ENCODE results near the gene RAB20. TPM values are rescaled to one million over a fixed set of nuclear protein-coding genes. Genes with fewer than 3 reads are reported as not detected.

Gene RAB20
- polyA plus RNA-seq, 4 donors: 24.2 to 63.0 (median 47.8) TPM

DNA sequence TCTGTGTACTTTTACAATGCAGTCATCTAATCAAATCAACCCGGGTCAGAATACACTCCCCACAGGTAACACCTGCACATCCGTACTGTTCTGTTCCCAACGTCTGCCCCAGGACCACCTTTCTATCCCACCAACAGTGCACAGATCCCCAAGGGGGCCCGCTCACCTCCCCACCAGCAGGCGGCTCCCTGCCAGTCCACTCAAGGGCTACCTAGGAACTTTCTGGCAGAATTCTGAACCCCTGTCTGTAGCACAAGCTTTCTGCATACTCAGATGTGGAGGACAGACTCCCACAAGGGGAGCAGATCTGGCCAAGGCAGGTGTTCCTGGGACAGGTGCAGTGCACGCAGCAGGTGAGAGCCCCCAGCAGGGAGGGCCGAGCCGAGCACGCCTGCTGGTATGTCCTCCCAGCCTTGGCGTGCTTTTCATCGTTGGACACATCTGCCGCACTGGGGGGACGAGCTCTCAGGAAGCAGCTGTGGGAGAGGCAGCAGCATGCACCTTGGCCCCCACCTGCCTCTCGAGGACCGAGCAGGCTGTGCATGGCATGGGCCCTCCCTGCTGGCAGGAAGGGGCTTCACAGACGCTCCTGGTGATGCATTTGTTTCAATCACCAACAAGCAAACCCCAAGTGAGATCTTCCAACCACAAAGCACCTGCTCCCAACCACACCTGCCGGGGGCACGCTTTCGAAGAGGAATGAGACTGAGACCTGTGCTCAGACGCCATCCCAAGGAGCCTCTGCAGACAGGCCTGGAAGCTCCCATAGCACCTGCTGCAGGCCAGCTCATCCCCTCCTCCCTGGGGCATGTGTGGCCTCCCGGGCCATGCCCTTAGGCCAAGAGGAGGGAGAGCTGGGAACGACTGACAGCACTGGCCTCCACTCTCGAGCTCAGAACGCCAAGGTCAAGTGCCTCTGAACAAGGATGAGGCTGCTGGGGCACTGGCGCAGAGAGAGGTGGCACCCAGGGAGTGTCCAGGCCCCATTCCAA is 35.9 kb downstream of the RAB20 start:
- no peak overlapping the region for H3K4me3 ChIP-seq (ENCODE audit: low read depth in 1 of 3, low read length in 3 of 3)

DNA sequence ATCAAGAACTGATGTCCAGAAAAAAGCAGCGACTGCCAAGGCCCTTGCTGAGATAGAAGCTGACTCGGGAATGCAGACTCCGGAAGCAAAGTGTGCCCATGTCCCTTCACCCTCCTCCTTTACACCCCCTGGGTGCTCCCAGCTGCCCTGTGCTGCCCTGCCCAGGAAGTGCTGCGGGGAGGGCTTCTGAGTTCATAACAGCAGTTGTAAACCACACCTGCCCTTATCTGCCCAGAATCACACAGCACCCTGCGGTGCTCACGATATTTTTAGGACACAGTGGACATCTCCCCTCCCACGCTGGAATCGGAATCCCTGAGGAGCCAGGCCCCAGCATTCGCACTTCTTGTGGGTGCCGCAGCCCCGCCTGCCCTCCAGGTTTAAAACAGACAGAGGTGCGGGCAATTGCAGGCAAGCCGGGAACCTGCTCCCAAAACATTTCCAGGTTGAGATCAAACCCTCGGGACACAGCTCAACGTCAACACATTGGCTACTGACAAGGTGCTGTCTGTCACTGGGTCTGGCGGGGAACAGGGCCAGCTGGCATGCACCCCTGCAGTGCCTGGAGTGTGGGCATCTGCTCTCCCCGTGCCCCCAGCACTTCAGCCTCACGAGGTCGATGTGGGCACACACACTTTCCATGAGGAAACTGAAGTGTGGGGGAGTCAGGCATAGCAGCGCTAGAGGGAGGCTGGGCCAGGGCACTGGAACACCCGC is 36.8 kb downstream of the RAB20 start:
- WGBS, 3 donors: 12 to 43% (median 18%) methylated on average over 21 of the region's 21 CpGs
- Histone ChIP-seq H3K9me3 (ENCODE audit: control insufficient read depth in 2 of 2, insufficient read depth in 1 of 2, low read depth in 1 of 2, low read length in 1 of 2) (no peaks in the 10 kb centered on the region), H3K4me1 (ENCODE audit: control insufficient read depth in 3 of 3, insufficient read depth in 2 of 3, low read depth in 1 of 3, low read length in 2 of 3) (peaks cover 23 to 70% (median 31%) of the 10 kb centered on the region in 3 donors), H3K27ac (ENCODE audit: low read depth in 1 of 3, low read length in 2 of 3) (peak overlapping the region; percentile 58 to 88 (median 86)), H3K36me3 (ENCODE audit: control insufficient read depth in 3 of 3, insufficient read depth in 2 of 3, low read depth in 1 of 3, low read length in 3 of 3) (peaks cover 0 to 49% (median 3%) of the 10 kb centered on the region in 3 donors), H3K4me3 (ENCODE audit: low read depth in 1 of 3, low read length in 3 of 3) (no peak overlapping the region), H3K27me3 (ENCODE audit: control insufficient read depth in 3 of 3, insufficient read depth in 3 of 3, low read length in 3 of 3) (no peaks in the 10 kb centered on the region)
- FAIRE-seq (no peak), DNase-seq (peak; percentile 67 to 95)

More for the DNA sequence above, 35.9 kb downstream of the RAB20 start:
- FAIRE-seq (no peak), DNase-seq (peak; percentile 59 to 81)
- WGBS, 3 donors: 9 to 39% (median 27%) methylated on average over 25 of the region's 25 CpGs
- Histone ChIP-seq H3K9me3 (ENCODE audit: control insufficient read depth in 2 of 2, insufficient read depth in 1 of 2, low read depth in 1 of 2, low read length in 1 of 2) (no peaks in the 10 kb centered on the region), H3K4me1 (ENCODE audit: control insufficient read depth in 3 of 3, insufficient read depth in 2 of 3, low read depth in 1 of 3, low read length in 2 of 3) (peaks cover 18 to 61% (median 24%) of the 10 kb centered on the region in 3 donors), H3K27ac (ENCODE audit: low read depth in 1 of 3, low read length in 2 of 3) (peak overlapping the region; percentile 30 to 88 (median 86)), H3K27me3 (ENCODE audit: control insufficient read depth in 3 of 3, insufficient read depth in 3 of 3, low read length in 3 of 3) (no peaks in the 10 kb centered on the region), H3K36me3 (ENCODE audit: control insufficient read depth in 3 of 3, insufficient read depth in 2 of 3, low read depth in 1 of 3, low read length in 3 of 3) (peaks cover 0 to 39% (median 3%) of the 10 kb centered on the region in 3 donors)

DNA sequence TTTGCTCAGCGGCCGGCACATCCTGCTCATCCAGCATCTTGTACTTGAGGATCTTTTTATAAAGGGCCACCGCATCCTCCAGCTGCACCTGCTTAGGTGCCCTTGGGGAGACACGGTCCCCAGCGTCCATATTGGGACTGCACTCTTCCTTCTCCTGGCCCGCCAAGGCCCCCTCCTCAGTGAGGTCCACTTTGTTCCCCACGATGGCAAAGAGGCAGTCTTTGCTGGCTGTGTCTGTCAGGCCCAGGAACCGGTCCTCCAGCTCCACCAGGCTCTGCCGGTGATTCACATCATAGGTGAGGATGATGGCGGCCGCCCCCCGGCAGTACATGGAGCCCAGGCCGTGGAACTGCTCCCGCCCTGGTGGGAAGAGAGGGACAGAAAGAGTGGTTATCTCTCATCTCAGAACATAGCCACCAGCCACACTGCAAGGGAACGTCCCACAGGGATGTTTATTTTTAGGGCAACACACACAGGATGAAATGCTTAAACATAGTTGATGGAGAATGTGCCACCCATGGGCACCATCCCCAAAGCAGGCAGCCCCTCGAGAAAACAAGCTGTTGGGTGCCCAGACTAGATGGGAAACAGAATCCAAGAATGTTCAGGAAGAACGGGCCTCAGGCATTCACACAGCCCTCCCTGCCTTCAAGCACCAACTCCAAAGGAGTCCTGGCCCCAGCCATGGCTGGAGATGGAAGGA is 37.5 kb downstream of the RAB20 start:
- H3K27ac ChIP-seq (ENCODE audit: low read depth in 1 of 3, low read length in 2 of 3): peak overlapping the region; percentile 58 to 88 (median 86)
- no peaks in the 10 kb centered on the region for H3K9me3 ChIP-seq (ENCODE audit: control insufficient read depth in 2 of 2, insufficient read depth in 1 of 2, low read depth in 1 of 2, low read length in 1 of 2)
- peaks cover 23 to 72% (median 33%) of the 10 kb centered on the region in 3 donors for H3K4me1 ChIP-seq (ENCODE audit: control insufficient read depth in 3 of 3, insufficient read depth in 2 of 3, low read depth in 1 of 3, low read length in 2 of 3)
- WGBS, 3 donors: 54 to 73% (median 67%) methylated on average over 17 of the region's 17 CpGs
- DNase-seq (no peak), FAIRE-seq (no peak)
- H3K4me3 ChIP-seq (ENCODE audit: low read depth in 1 of 3, low read length in 3 of 3): no peak overlapping the region
- H3K27me3 ChIP-seq (ENCODE audit: control insufficient read depth in 3 of 3, insufficient read depth in 3 of 3, low read length in 3 of 3): no peaks in the 10 kb centered on the region
- H3K36me3 ChIP-seq (ENCODE audit: control insufficient read depth in 3 of 3, insufficient read depth in 2 of 3, low read depth in 1 of 3, low read length in 3 of 3): peaks cover 0 to 52% (median 3%) of the 10 kb centered on the region in 3 donors

GRCh38 chr13:110523180-110523579 is 38.3 kb downstream of the RAB20 start:
- FAIRE-seq (no peak), DNase-seq (no peak)
- Histone ChIP-seq H3K36me3 (ENCODE audit: control insufficient read depth in 3 of 3, insufficient read depth in 2 of 3, low read depth in 1 of 3, low read length in 3 of 3) (peaks cover 0 to 56% (median 3%) of the 10 kb centered on the region in 3 donors), H3K4me1 (ENCODE audit: control insufficient read depth in 3 of 3, insufficient read depth in 2 of 3, low read depth in 1 of 3, low read length in 2 of 3) (peaks cover 25 to 77% (median 35%) of the 10 kb centered on the region in 3 donors), H3K4me3 (ENCODE audit: low read depth in 1 of 3, low read length in 3 of 3) (no peak overlapping the region), H3K9me3 (ENCODE audit: control insufficient read depth in 2 of 2, insufficient read depth in 1 of 2, low read depth in 1 of 2, low read length in 1 of 2) (no peaks in the 10 kb centered on the region), H3K27ac (ENCODE audit: low read depth in 1 of 3, low read length in 2 of 3) (no peak overlapping the region), H3K27me3 (ENCODE audit: control insufficient read depth in 3 of 3, insufficient read depth in 3 of 3, low read length in 3 of 3) (no peaks in the 10 kb centered on the region)
- 70 to 77% (median 70%) methylated on average over 9 of the region's 9 CpGs for WGBS, 3 donors

DNA sequence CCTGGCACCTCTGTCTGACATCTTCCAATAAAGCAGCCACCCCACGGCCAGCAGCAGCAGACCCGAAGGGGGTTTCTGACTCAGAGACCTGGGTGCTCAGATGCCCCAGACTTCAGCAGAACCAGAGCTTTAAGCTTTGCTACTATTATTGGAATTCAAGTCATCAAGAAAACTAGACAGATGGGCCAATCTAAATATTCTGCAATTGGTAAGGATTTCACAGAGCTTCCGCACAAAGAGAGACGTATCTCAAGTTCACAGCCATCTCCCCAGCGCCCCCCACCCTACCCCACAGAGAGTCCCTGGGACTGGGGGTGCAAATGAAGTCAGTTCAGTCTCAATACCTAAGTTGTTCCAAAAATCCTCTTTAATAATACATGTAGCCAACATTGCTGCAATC is 38.8 kb downstream of the RAB20 start:
- DNase-seq: no peak
- H3K27ac ChIP-seq (ENCODE audit: low read depth in 1 of 3, low read length in 2 of 3): peak overlapping the region in 1 of 3 donors; percentile 77
- peaks cover 27 to 80% (median 37%) of the 10 kb centered on the region in 3 donors for H3K4me1 ChIP-seq (ENCODE audit: control insufficient read depth in 3 of 3, insufficient read depth in 2 of 3, low read depth in 1 of 3, low read length in 2 of 3)

DNA sequence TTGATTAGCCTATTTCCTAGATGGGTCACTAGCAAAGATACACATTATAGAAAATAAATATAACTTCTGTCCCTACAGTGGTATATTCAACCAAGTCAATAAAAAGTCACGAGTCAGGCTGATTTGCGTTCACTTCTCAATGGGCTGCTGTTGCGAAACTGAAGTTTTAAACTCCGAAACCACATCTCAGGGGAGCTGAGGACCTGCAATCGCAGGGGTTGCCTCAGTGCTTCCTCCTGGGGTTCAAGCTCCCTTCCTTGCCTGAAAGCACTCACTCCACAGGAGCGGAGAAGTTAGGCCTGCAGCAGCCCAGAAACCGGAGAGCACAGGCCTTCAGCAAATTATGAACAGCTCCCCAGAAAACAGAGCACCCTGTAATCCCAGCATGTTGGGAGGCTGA is 39.6 kb downstream of the RAB20 start:
- WGBS, 3 donors: 72 to 82% (median 77%) methylated on average over 7 of the region's 7 CpGs
- FAIRE-seq (no peak), DNase-seq (peak in 1 of 2 donors; percentile 67)
- no peak overlapping the region for H3K4me3 ChIP-seq (ENCODE audit: low read depth in 1 of 3, low read length in 3 of 3)
- peaks cover 27 to 79% (median 37%) of the 10 kb centered on the region in 3 donors for H3K4me1 ChIP-seq (ENCODE audit: control insufficient read depth in 3 of 3, insufficient read depth in 2 of 3, low read depth in 1 of 3, low read length in 2 of 3)
- H3K27me3 ChIP-seq (ENCODE audit: control insufficient read depth in 3 of 3, insufficient read depth in 3 of 3, low read length in 3 of 3): no peaks in the 10 kb centered on the region
- peaks cover 0 to 48% (median 3%) of the 10 kb centered on the region in 3 donors for H3K36me3 ChIP-seq (ENCODE audit: control insufficient read depth in 3 of 3, insufficient read depth in 2 of 3, low read depth in 1 of 3, low read length in 3 of 3)
- H3K27ac ChIP-seq (ENCODE audit: low read depth in 1 of 3, low read length in 2 of 3): peak overlapping the region in 2 of 3 donors; percentile 77 to 83
- no peaks in the 10 kb centered on the region for H3K9me3 ChIP-seq (ENCODE audit: control insufficient read depth in 2 of 2, insufficient read depth in 1 of 2, low read depth in 1 of 2, low read length in 1 of 2)

More for the DNA sequence above, 38.8 kb downstream of the RAB20 start:
- Histone ChIP-seq H3K36me3 (ENCODE audit: control insufficient read depth in 3 of 3, insufficient read depth in 2 of 3, low read depth in 1 of 3, low read length in 3 of 3) (peaks cover 0 to 56% (median 3%) of the 10 kb centered on the region in 3 donors), H3K9me3 (ENCODE audit: control insufficient read depth in 2 of 2, insufficient read depth in 1 of 2, low read depth in 1 of 2, low read length in 1 of 2) (no peaks in the 10 kb centered on the region), H3K4me3 (ENCODE audit: low read depth in 1 of 3, low read length in 3 of 3) (no peak overlapping the region), H3K27me3 (ENCODE audit: control insufficient read depth in 3 of 3, insufficient read depth in 3 of 3, low read length in 3 of 3) (no peaks in the 10 kb centered on the region)
- FAIRE-seq: no peak
- 82 to 95% (median 87%) methylated on average over 5 of the region's 5 CpGs for WGBS, 3 donors

GRCh38 chr13:110521296-110521680 is 40.2 kb downstream of the RAB20 start:
- H3K36me3 ChIP-seq (ENCODE audit: control insufficient read depth in 3 of 3, insufficient read depth in 2 of 3, low read depth in 1 of 3, low read length in 3 of 3): peaks cover 0 to 46% (median 3%) of the 10 kb centered on the region in 3 donors
- peak overlapping the region; percentile 77 to 85 (median 83) for H3K27ac ChIP-seq (ENCODE audit: low read depth in 1 of 3, low read length in 2 of 3)
- H3K4me3 ChIP-seq (ENCODE audit: low read depth in 1 of 3, low read length in 3 of 3): no peak overlapping the region
- H3K4me1 ChIP-seq (ENCODE audit: control insufficient read depth in 3 of 3, insufficient read depth in 2 of 3, low read depth in 1 of 3, low read length in 2 of 3): peaks cover 21 to 73% (median 31%) of the 10 kb centered on the region in 3 donors
- no peaks in the 10 kb centered on the region for H3K9me3 ChIP-seq (ENCODE audit: control insufficient read depth in 2 of 2, insufficient read depth in 1 of 2, low read depth in 1 of 2, low read length in 1 of 2)
- FAIRE-seq: no peak
- WGBS, 3 donors: 30 to 59% (median 34%) methylated on average over 10 of the region's 10 CpGs
- H3K27me3 ChIP-seq (ENCODE audit: control insufficient read depth in 3 of 3, insufficient read depth in 3 of 3, low read length in 3 of 3): no peaks in the 10 kb centered on the region
- DNase-seq: no peak
